ENCODE results near the gene BCL2L15. TPM values are rescaled to one million over a fixed set of nuclear protein-coding genes. Genes with fewer than 3 reads are reported as not detected.

BCL2L15 gene
- total RNA-seq (under 1 TPM in 4 of 9 donors, not detected in 5; 0.07 to 0.61 (median 0.38) TPM), polyA plus RNA-seq (under 1 TPM; 0.01 to 0.08 TPM)
- long read RNA-seq, donor 1: 0 reads
- long read RNA-seq, donor 2: 0 reads
- long read RNA-seq, donor 3: 0 reads

DNA sequence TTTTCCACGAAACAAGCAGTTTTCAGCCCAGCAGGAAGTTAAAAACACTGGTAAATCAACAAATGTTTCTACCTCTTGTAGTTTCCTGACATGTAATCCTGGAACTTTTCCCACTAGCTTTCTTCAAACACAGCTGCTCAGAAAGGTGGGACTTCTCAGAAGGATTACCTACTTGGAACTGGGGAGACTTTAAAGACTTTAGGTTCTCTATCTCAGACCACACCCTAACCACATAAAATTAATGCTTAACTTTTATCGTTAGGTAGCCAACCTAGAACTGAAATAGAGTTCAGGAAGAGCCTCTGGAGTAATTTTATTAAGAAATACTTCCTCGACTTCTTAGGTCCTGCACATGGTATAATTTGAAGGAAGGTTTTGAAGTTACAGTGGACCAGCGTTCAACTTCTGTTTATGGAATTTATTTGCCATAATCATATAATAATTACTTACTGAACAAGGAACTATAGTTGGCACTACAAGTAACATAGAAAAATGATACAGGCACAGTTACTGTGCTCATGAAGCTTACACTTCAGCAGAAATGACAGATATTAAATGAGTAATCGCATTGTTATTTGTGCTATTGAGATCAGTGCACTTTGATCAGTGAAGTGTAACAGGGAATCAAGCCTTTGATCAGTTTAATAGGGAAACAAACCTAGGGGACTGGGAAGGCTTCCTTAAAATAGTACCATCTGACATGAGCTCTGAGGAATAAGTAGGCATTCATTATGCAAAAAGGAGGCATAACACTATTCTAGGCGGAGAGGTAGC lies at the start of gene BCL2L15:
TSS of gene BCL2L15 (minus strand) at position 180 of the 774 bp plus-strand sequence. CDS start 206 bp downstream, outside the sequence.
- Histone ChIP-seq H3K4me1 (no peaks in the 10 kb centered on the region), H3K4me3 (no peak within 1 kb of the TSS), H3K36me3 (no peaks in the 10 kb centered on the region), H3K27me3 (no peaks in the 10 kb centered on the region), H3K9me3 (no peaks in the 10 kb centered on the region), H3K27ac (no peak within 1 kb of the TSS)
- 76 to 83% (median 79%) methylated on average over 6 of the region's 6 CpGs for WGBS, 4 donors
- ATAC-seq (no peak), DNase-seq (no peak)
- intact Hi-C loops (cut with DNase I): no loop called here
- TF ChIP-seq CTCF (IDR thresholded peaks at IDR 0.05) (no peak), POLR2A (IDR thresholded peaks at IDR 0.05) (no peak)

DNA sequence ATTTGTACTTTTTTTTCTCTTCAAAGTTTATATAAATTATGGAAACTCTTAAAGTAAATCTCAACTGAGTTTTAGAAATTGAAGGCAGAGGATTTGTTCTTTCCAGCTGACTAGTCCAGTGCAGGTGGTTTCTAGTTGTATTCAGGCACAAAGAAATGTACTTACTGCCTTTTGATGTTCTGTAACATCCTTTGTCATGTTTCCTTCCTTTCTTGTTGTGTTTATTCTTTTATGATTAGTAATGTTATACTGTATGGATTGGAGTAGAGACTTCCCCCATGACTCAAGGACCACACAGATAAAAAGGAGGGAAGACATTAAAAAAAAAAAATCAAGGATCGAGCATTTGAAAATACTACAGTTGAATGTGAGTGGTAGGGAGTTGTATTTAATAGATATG lies 49.8 kb upstream of the BCL2L15 start:
- H3K4me3 ChIP-seq: no peak overlapping the region
- H3K27ac ChIP-seq: no peak overlapping the region
- ATAC-seq: no peak
- no peak for DNase-seq
- peaks cover 0 to 20% (median 17%) of the 10 kb centered on the region in 9 donors for H3K36me3 ChIP-seq
- H3K4me1 ChIP-seq: peaks cover 0 to 75% (median 24%) of the 10 kb centered on the region in 12 donors
- 77 to 94% (median 81%) methylated on average over 1 of the region's 1 CpG for WGBS, 4 donors
- intact Hi-C loops (cut with DNase I): no loop called here
- H3K27me3 ChIP-seq: no peaks in the 10 kb centered on the region
- no peak for TF ChIP-seq POLR2A (IDR thresholded peaks at IDR 0.05)
- no peak for TF ChIP-seq CTCF (IDR thresholded peaks at IDR 0.05)
- H3K9me3 ChIP-seq: peaks cover 0 to 4% (median 0%) of the 10 kb centered on the region in 12 donors

GRCh38 chr1:113935970-113936369 lies 48.6 kb upstream of the BCL2L15 start:
- H3K36me3 ChIP-seq: peaks cover 0 to 9% (median 5%) of the 10 kb centered on the region in 9 donors
- DNase-seq: no peak

More at GRCh38 chr1:113935970-113936369, 48.6 kb upstream of the BCL2L15 start:
- intact Hi-C loops (cut with DNase I): no loop called here
- Histone ChIP-seq H3K9me3 (peaks cover 0 to 4% (median 0%) of the 10 kb centered on the region in 12 donors), H3K27ac (peak overlapping the region in 1 of 12 donors; percentile 16), H3K27me3 (no peaks in the 10 kb centered on the region), H3K4me3 (no peak overlapping the region), H3K4me1 (peaks cover 3 to 86% (median 36%) of the 10 kb centered on the region in 12 donors)
- ATAC-seq: no peak
- no peak for TF ChIP-seq CTCF (IDR thresholded peaks at IDR 0.05)
- no peak for TF ChIP-seq POLR2A (IDR thresholded peaks at IDR 0.05)
- 77 to 81% (median 80%) methylated on average over 1 of the region's 1 CpG for WGBS, 4 donors
